ENCODE measurements around the gene SAC3D1.
A peak's percentile ranks its signal among the peaks of the same experiment; 100 is the strongest.

The SAC3D1 gene

GRCh38 chr11:65036931-65037330, 4.1 kb upstream of the SAC3D1 start:
- TF ChIP-seq CTCF (IDR thresholded peaks at IDR 0.05; ENCODE audit: control insufficient read depth, extremely low read depth, insufficient read depth): peak; percentile 26; the same call in 1 of the 2 replicates

GRCh38 chr11:65040520-65040846, 527 bp upstream of the SAC3D1 start:
- no peak for DNase-seq (ENCODE audit: low read depth)
- no peak for TF ChIP-seq CTCF (IDR thresholded peaks at IDR 0.05; ENCODE audit: control insufficient read depth, extremely low read depth, insufficient read depth)

More at GRCh38 chr11:65036931-65037330, 4.1 kb upstream of the SAC3D1 start:
- peak; percentile 76 for DNase-seq (ENCODE audit: low read depth)
- no peak overlapping the region for H3K4me3 ChIP-seq (ENCODE audit: low read depth, low read length)

GRCh38 chr11:65042891-65043290, 1.9 kb downstream of the SAC3D1 start:
- no peak for DNase-seq (ENCODE audit: low read depth)
- TF ChIP-seq CTCF (IDR thresholded peaks at IDR 0.05; ENCODE audit: control insufficient read depth, extremely low read depth, insufficient read depth): no peak
- H3K4me3 ChIP-seq (ENCODE audit: low read depth, low read length): no peak overlapping the region

More at GRCh38 chr11:65040520-65040846, 527 bp upstream of the SAC3D1 start:
- peak overlapping the region; percentile 85 for H3K4me3 ChIP-seq (ENCODE audit: low read depth, low read length)

GRCh38 chr11:65043881-65044501, 3.0 kb downstream of the SAC3D1 start:
- TF ChIP-seq CTCF (IDR thresholded peaks at IDR 0.05; ENCODE audit: control insufficient read depth, extremely low read depth, insufficient read depth): no peak
- H3K4me3 ChIP-seq (ENCODE audit: low read depth, low read length): no peak overlapping the region
- peak; percentile 13 for DNase-seq (ENCODE audit: low read depth)

- no peak overlapping the region for H3K4me3 ChIP-seq (ENCODE audit: low read depth, low read length)
- no peak for DNase-seq (ENCODE audit: low read depth)
- no peak for TF ChIP-seq CTCF (IDR thresholded peaks at IDR 0.05; ENCODE audit: control insufficient read depth, extremely low read depth, insufficient read depth)
Observed at GRCh38 chr11:65045061-65045460, 4.1 kb downstream of the SAC3D1 start.

GRCh38 chr11:65045728-65046127, 4.7 kb downstream of the SAC3D1 start:
- no peak for TF ChIP-seq CTCF (IDR thresholded peaks at IDR 0.05; ENCODE audit: control insufficient read depth, extremely low read depth, insufficient read depth)
- DNase-seq (ENCODE audit: low read depth): no peak
- no peak overlapping the region for H3K4me3 ChIP-seq (ENCODE audit: low read depth, low read length)
